ENCODE data around the gene PDCD11.

- no peak for TF ChIP-seq CTCF (conservative IDR thresholded peaks at IDR 0.05)
- no peak for TF ChIP-seq EZH2 (IDR thresholded peaks at IDR 0.05; ENCODE audit: low read depth)
Measured at GRCh38 chr10:103447187-103447586, 50.8 kb downstream of the PDCD11 start.

Measured in PC-9 (cell line).